ENCODE measurements around the gene PPP1R1B. TPM values are rescaled to one million over a fixed set of nuclear protein-coding genes. Genes with fewer than 3 reads are reported as not detected.
A peak's percentile ranks its signal among the peaks of the same experiment; 100 is the strongest.

Gene PPP1R1B
- total and polyA plus RNA-seq, 5 donors from 2014 or later, result not detected

DNA sequence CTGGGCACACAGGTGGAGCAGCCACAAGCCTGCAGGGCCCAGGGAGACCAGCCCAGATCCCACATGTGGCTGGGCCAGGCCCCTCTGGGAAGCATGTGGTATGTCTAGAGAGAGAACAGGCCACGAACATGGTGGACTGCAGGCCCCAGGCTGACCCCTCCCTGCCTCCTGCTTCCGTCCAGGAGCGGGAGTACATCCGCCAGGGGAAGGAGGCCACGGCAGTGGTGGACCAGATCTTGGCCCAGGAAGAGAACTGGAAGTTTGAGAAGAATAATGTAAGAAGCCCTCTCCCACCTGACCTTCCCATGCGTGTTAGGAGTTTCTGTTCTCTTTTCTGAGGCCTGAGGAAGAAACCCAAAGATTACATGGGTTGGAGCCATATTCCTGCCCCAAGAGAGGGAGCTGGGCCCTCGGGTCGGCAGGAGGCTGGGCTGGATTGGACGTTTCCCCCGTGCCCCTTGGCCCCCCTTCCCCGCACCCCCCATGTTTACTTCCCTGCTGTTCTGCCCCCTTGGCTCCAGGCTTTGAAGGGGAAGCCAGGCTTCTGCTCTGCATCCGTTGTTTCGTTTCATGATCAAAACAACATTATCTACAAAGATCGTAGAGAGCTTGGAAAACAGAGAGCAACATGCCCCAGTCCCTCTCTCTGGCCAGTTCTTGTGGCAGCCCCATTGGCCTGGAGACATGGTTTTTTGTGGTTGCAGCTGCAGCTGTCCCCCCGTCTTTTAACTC is 32.7 kb downstream of the PPP1R1B start:
- peaks cover 4 to 26% (median 9%) of the 10 kb centered on the region in 4 donors for H3K4me1 Mint-ChIP-seq
- Histone ChIP-seq H3K27ac (ENCODE audit: insufficient read depth, low read length, poor library complexity, severe bottlenecking) (no peak overlapping the region), H3K9me3 (ENCODE audit: control insufficient read depth in 2 of 2, low read length in 2 of 2) (no peaks in the 10 kb centered on the region), H3K4me1 (ENCODE audit: control insufficient read depth, insufficient read depth, low read length, poor library complexity, severe bottlenecking) (no peaks in the 10 kb centered on the region), H3K27me3 (ENCODE audit: control insufficient read depth, insufficient read depth, low read length) (no peaks in the 10 kb centered on the region), H3K4me3 (ENCODE audit: low read depth, low read length) (no peak overlapping the region), H3K36me3 (ENCODE audit: control insufficient read depth, insufficient read depth, low read length) (peaks cover 46% of the 10 kb centered on the region)
- DNase-seq (no peak), ATAC-seq (ENCODE audit: low read depth in 2 of 2) (no peak)
- no peaks in the 10 kb centered on the region for H3K27me3 Mint-ChIP-seq
- peaks cover 26% of the 10 kb centered on the region for H3K36me3 Mint-ChIP-seq
- H3K9me3 Mint-ChIP-seq, result no peaks in the 10 kb centered on the region
- H3K27ac Mint-ChIP-seq, result peak overlapping the region in 2 of 3 donors; percentile 77 to 87
- H3K4me3 Mint-ChIP-seq, result peak overlapping the region in 1 of 4 donors; percentile 56

GRCh38 chr17:39660011-39660360 is 33.2 kb downstream of the PPP1R1B start:
- Mint-ChIP-seq H3K4me1 (peaks cover 4 to 22% (median 7%) of the 10 kb centered on the region in 4 donors), H3K27me3 (peaks cover 4% of the 10 kb centered on the region), H3K9me3 (no peaks in the 10 kb centered on the region), H3K4me3 (no peak overlapping the region), H3K36me3 (peaks cover 23% of the 10 kb centered on the region), H3K27ac (peak overlapping the region in 2 of 3 donors; percentile 77 to 87)
- H3K4me3 ChIP-seq (ENCODE audit: low read depth, low read length), result no peak overlapping the region
- H3K9me3 ChIP-seq (ENCODE audit: control insufficient read depth in 2 of 2, low read length in 2 of 2), result no peaks in the 10 kb centered on the region
- no peaks in the 10 kb centered on the region for H3K4me1 ChIP-seq (ENCODE audit: control insufficient read depth, insufficient read depth, low read length, poor library complexity, severe bottlenecking)
- H3K36me3 ChIP-seq (ENCODE audit: control insufficient read depth, insufficient read depth, low read length), result peaks cover 46% of the 10 kb centered on the region
- DNase-seq (no peak), ATAC-seq (ENCODE audit: low read depth in 2 of 2) (no peak)
- H3K27ac ChIP-seq (ENCODE audit: insufficient read depth, low read length, poor library complexity, severe bottlenecking), result no peak overlapping the region
- H3K27me3 ChIP-seq (ENCODE audit: control insufficient read depth, insufficient read depth, low read length), result no peaks in the 10 kb centered on the region

GRCh38 chr17:39660397-39661385 is 33.9 kb downstream of the PPP1R1B start:
- H3K36me3 Mint-ChIP-seq, result peaks cover 16% of the 10 kb centered on the region

GRCh38 chr17:39661744-39662541 is 35.2 kb downstream of the PPP1R1B start:
- H3K36me3 ChIP-seq (ENCODE audit: control insufficient read depth, insufficient read depth, low read length), result peaks cover 38% of the 10 kb centered on the region

More at GRCh38 chr17:39660397-39661385, 33.9 kb downstream of the PPP1R1B start:
- peak overlapping the region in 2 of 3 donors; percentile 48 to 82 for H3K27ac Mint-ChIP-seq
- H3K27me3 ChIP-seq (ENCODE audit: control insufficient read depth, insufficient read depth, low read length), result no peaks in the 10 kb centered on the region
- no peak overlapping the region for H3K4me3 ChIP-seq (ENCODE audit: low read depth, low read length)
- peaks cover 46% of the 10 kb centered on the region for H3K36me3 ChIP-seq (ENCODE audit: control insufficient read depth, insufficient read depth, low read length)
- no peaks in the 10 kb centered on the region for H3K9me3 ChIP-seq (ENCODE audit: control insufficient read depth in 2 of 2, low read length in 2 of 2)
- DNase-seq, result no peak
- H3K27ac ChIP-seq (ENCODE audit: insufficient read depth, low read length, poor library complexity, severe bottlenecking), result no peak overlapping the region
- H3K4me3 Mint-ChIP-seq, result no peak overlapping the region
- H3K9me3 Mint-ChIP-seq, result no peaks in the 10 kb centered on the region
- H3K27me3 Mint-ChIP-seq, result peaks cover 11% of the 10 kb centered on the region
- H3K4me1 Mint-ChIP-seq, result peaks cover 0 to 20% (median under 1%) of the 10 kb centered on the region in 4 donors
- no peak for ATAC-seq (ENCODE audit: low read depth in 2 of 2)
- H3K4me1 ChIP-seq (ENCODE audit: control insufficient read depth, insufficient read depth, low read length, poor library complexity, severe bottlenecking), result no peaks in the 10 kb centered on the region

GRCh38 chr17:39662551-39663339 is 36.0 kb downstream of the PPP1R1B start:
- no peaks in the 10 kb centered on the region for H3K9me3 ChIP-seq (ENCODE audit: control insufficient read depth in 2 of 2, low read length in 2 of 2)
- DNase-seq, result no peak
- peaks cover 14% of the 10 kb centered on the region for H3K36me3 Mint-ChIP-seq
- H3K9me3 Mint-ChIP-seq, result no peaks in the 10 kb centered on the region
- H3K27me3 ChIP-seq (ENCODE audit: control insufficient read depth, insufficient read depth, low read length), result peaks cover 5% of the 10 kb centered on the region
- no peak for ATAC-seq (ENCODE audit: low read depth in 2 of 2)
- H3K4me1 Mint-ChIP-seq, result peaks cover 0 to 25% (median 3%) of the 10 kb centered on the region in 4 donors
- H3K27me3 Mint-ChIP-seq, result peaks cover 23% of the 10 kb centered on the region
- no peak overlapping the region for H3K27ac ChIP-seq (ENCODE audit: insufficient read depth, low read length, poor library complexity, severe bottlenecking)
- no peak overlapping the region for H3K27ac Mint-ChIP-seq
- peaks cover 9% of the 10 kb centered on the region for H3K4me1 ChIP-seq (ENCODE audit: control insufficient read depth, insufficient read depth, low read length, poor library complexity, severe bottlenecking)
- H3K4me3 Mint-ChIP-seq, result no peak overlapping the region
- peaks cover 37% of the 10 kb centered on the region for H3K36me3 ChIP-seq (ENCODE audit: control insufficient read depth, insufficient read depth, low read length)
- no peak overlapping the region for H3K4me3 ChIP-seq (ENCODE audit: low read depth, low read length)

More at GRCh38 chr17:39661744-39662541, 35.2 kb downstream of the PPP1R1B start:
- Histone ChIP-seq H3K4me3 (ENCODE audit: low read depth, low read length) (no peak overlapping the region), H3K9me3 (ENCODE audit: control insufficient read depth in 2 of 2, low read length in 2 of 2) (no peaks in the 10 kb centered on the region), H3K27ac (ENCODE audit: insufficient read depth, low read length, poor library complexity, severe bottlenecking) (no peak overlapping the region), H3K4me1 (ENCODE audit: control insufficient read depth, insufficient read depth, low read length, poor library complexity, severe bottlenecking) (peaks cover 1% of the 10 kb centered on the region), H3K27me3 (ENCODE audit: control insufficient read depth, insufficient read depth, low read length) (peaks cover 3% of the 10 kb centered on the region)
- Mint-ChIP-seq H3K27ac (no peak overlapping the region), H3K9me3 (no peaks in the 10 kb centered on the region), H3K27me3 (peaks cover 20% of the 10 kb centered on the region), H3K4me3 (no peak overlapping the region), H3K36me3 (peaks cover 15% of the 10 kb centered on the region), H3K4me1 (peaks cover 0 to 25% (median 2%) of the 10 kb centered on the region in 4 donors)
- ATAC-seq (ENCODE audit: low read depth in 2 of 2), result no peak
- DNase-seq, result no peak

GRCh38 chr17:39663340-39663687 is 36.6 kb downstream of the PPP1R1B start:
- no peak overlapping the region for H3K4me3 ChIP-seq (ENCODE audit: low read depth, low read length)
- ATAC-seq (ENCODE audit: low read depth in 2 of 2), result no peak
- H3K9me3 Mint-ChIP-seq, result no peaks in the 10 kb centered on the region
- peaks cover 11% of the 10 kb centered on the region for H3K36me3 Mint-ChIP-seq
- peaks cover 5% of the 10 kb centered on the region for H3K27me3 ChIP-seq (ENCODE audit: control insufficient read depth, insufficient read depth, low read length)
- peaks cover 0 to 23% (median 3%) of the 10 kb centered on the region in 4 donors for H3K4me1 Mint-ChIP-seq
- no peak overlapping the region for H3K4me3 Mint-ChIP-seq
- peaks cover 34% of the 10 kb centered on the region for H3K36me3 ChIP-seq (ENCODE audit: control insufficient read depth, insufficient read depth, low read length)
- no peak for DNase-seq
- H3K4me1 ChIP-seq (ENCODE audit: control insufficient read depth, insufficient read depth, low read length, poor library complexity, severe bottlenecking), result peaks cover 15% of the 10 kb centered on the region
- no peak overlapping the region for H3K27ac ChIP-seq (ENCODE audit: insufficient read depth, low read length, poor library complexity, severe bottlenecking)
- peaks cover 24% of the 10 kb centered on the region for H3K27me3 Mint-ChIP-seq
- H3K9me3 ChIP-seq (ENCODE audit: control insufficient read depth in 2 of 2, low read length in 2 of 2), result no peaks in the 10 kb centered on the region
- H3K27ac Mint-ChIP-seq, result no peak overlapping the region

All from CD4-positive, CD25-positive, alpha-beta regulatory T cell (primary cell).